HepG2 (cell line): Measurements from ENCODE around the gene SLC12A3. TPM values are rescaled to one million over a fixed set of nuclear protein-coding genes. Genes with fewer than 3 reads are reported as not detected.

Source experiments
- ARNT ChIP-seq: fragments of 450-650 bp; IDR thresholded peaks from 2 replicates; pipeline ENCODE4 v1.6.1; 2017
- ATM ChIP-seq: fragments of 450-650 bp; IDR thresholded peaks from 2 replicates; pipeline ENCODE4 v1.7.1; 2017; ENCODE audit warnings: mild to moderate bottlenecking, borderline replicate concordance
- CSRNP1 ChIP-seq: sonication (generic); formaldehyde crosslinking; IDR thresholded peaks from 2 replicates; pipeline ENCODE4 v1.8.1; 2023; ENCODE audit warnings: mild to moderate bottlenecking, missing genetic modification reagents
- DR1 ChIP-seq: sonication (generic); formaldehyde crosslinking; IDR thresholded peaks from 2 replicates; pipeline ENCODE4 v1.8.0; 2021; ENCODE audit warnings: mild to moderate bottlenecking, missing genetic modification reagents, inconsistent platforms
- FOXJ3 ChIP-seq: sonication (generic); formaldehyde crosslinking; IDR thresholded peaks from 2 replicates; pipeline ENCODE4 v1.4.0; 2020; ENCODE audit warnings: missing genetic modification reagents, mild to moderate bottlenecking, borderline replicate concordance
- GPN1 ChIP-seq: sonication (generic); formaldehyde crosslinking; IDR thresholded peaks from 2 replicates; pipeline ENCODE4 v1.5.1; 2020; ENCODE audit warnings: missing genetic modification reagents, borderline replicate concordance
- HMG20A ChIP-seq: IDR thresholded peaks from 2 replicates; pipeline ENCODE4 v1.6.1; 2016; ENCODE audit warnings: borderline replicate concordance
- HNF1A ChIP-seq, 2 experiments: sonication (generic) in 1 of 2; formaldehyde crosslinking in 1 of 2; IDR thresholded peaks; 2 replicates each; pipeline versions ENCODE4 v1.4.0 to v1.6.1; 2016 to 2020; ENCODE audit warnings: borderline replicate concordance in 1 of 2, low read depth in 1 of 2, mild to moderate bottlenecking in 1 of 2, missing genetic modification reagents in 1 of 2
- KIAA2018 ChIP-seq: sonication (generic); formaldehyde crosslinking; IDR thresholded peaks from 2 replicates; pipeline ENCODE4 v1.5.0; 2020; ENCODE audit warnings: mild to moderate bottlenecking, missing genetic modification reagents, borderline replicate concordance
- MIXL1 ChIP-seq: IDR thresholded peaks from 2 replicates; pipeline ENCODE4 v1.6.1; 2016
- POLR2A ChIP-seq, 2 experiments: IDR thresholded peaks; 2 replicates each; pipeline ENCODE4 v1.6.1; 2011; ENCODE audit warnings: low read depth in 2 of 2, low read length in 2 of 2, mild to moderate bottlenecking in 1 of 2, moderate library complexity in 1 of 2; ENCODE audit not compliant: insufficient read depth in 1 of 2
- SKI ChIP-seq: fragments of 450-650 bp; IDR thresholded peaks from one replicate; pipeline ENCODE4 v1.6.1; 2018; ENCODE audit warnings: mild to moderate bottlenecking; ENCODE audit not compliant: partially characterized antibody
- STAG1 ChIP-seq: sonication (generic); formaldehyde crosslinking; IDR thresholded peaks from 2 replicates; pipeline ENCODE4 v1.4.0; 2020; ENCODE audit warnings: missing genetic modification reagents
- ZFP41 ChIP-seq: sonication (generic); formaldehyde crosslinking; IDR thresholded peaks from 2 replicates; pipeline ENCODE4 v1.4.0; 2020; ENCODE audit warnings: mild to moderate bottlenecking, missing genetic modification reagents, borderline replicate concordance
- ZNF282 ChIP-seq: fragments of 450-650 bp; IDR thresholded peaks from 2 replicates; pipeline ENCODE4 v1.6.1; 2018; ENCODE audit not compliant: partially characterized antibody
- ZNF430 ChIP-seq: sonication (generic); formaldehyde crosslinking; IDR thresholded peaks from 2 replicates; pipeline ENCODE4 v1.9.0; 2021; ENCODE audit warnings: mild to moderate bottlenecking, missing genetic modification reagents
- ZNF816 ChIP-seq: sonication (generic); formaldehyde crosslinking; IDR thresholded peaks from 2 replicates; pipeline ENCODE4 v1.8.0; 2022; ENCODE audit warnings: missing genetic modification reagents, mild to moderate bottlenecking, borderline replicate concordance
- polyA plus RNA-seq, 8 experiments: library from polyadenylated mRNA; depleted of rRNA in 3 of 8; stranded (reverse) in 7 of 8; unstranded in 1 of 8; fragments of >200 nt; fragmentation: Illumina TruSeq in 4 of 8; extraction: Trizol in 4 of 8; gene quantifications; 2 replicates each; pipeline versions ENCODE4 v1.2.1 to v1.2.3, GENCODE V29; 2011 to 2016; ENCODE audit warnings: low read depth in 4 of 8, missing spikeins in 1 of 8, mixed read lengths in 1 of 8; ENCODE audit not compliant: insufficient read depth in 1 of 8
- total RNA-seq, 5 experiments: library from RNA; depleted of rRNA; stranded (reverse); fragments of >200 nt; fragmentation: Illumina TruSeq; extraction: Trizol; gene quantifications; 2 replicates each; pipeline ENCODE4 v1.2.3, GENCODE V29; 2016; ENCODE audit warnings: low read depth in 1 of 5

SLC12A3 gene
- total and polyA plus RNA-seq, 2 of the 13 experiments (the other 11 are each of a cell fraction or from before 2014, with no cell fraction given), result 6.2 TPM; not detected in 1

DNA sequence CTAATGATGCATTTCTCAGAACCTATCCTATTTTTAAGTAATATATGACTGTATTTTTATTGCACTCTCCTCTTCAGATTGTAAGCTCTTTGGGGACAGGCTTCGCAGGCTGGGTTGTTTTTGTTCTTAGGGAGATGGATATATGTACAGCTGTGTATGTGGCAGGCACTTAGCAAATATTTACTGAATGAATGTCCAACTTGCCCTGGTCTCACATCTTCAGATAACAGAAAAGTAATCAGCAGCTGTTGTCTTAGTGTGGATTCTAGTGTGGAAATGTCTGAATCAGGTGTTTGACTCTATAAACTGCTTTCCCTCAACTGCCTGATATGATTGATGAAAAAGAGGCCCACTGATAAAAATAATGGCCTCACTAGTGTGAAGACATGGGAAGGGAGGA is 47.1 kb upstream of the SLC12A3 start (continued):
- TF ChIP-seq HNF1A (IDR thresholded peaks at IDR 0.05; ENCODE audit: low read depth), result no peak
- no peak for TF ChIP-seq HNF1A (CRISPR knock-in tag; IDR thresholded peaks at IDR 0.05; ENCODE audit: borderline replicate concordance)
- TF ChIP-seq ATM, result no peak
- TF ChIP-seq ARNT, result no peak
- peak; percentile 73; the same call in 1 of the 2 replicates for TF ChIP-seq MIXL1 (CRISPR knock-in tag)
- peak; percentile 84 for TF ChIP-seq FOXJ3 (CRISPR knock-in tag)
- no peak for TF ChIP-seq CSRNP1 (CRISPR knock-in tag)
- 0 out of 2 replicates have a peak, but pooled peaks have one; percentile 20 for TF ChIP-seq ZNF430 (CRISPR knock-in tag)
- no peak for TF ChIP-seq DR1 (CRISPR knock-in tag)
- peak; percentile 87; the same call in 1 of the 2 replicates for TF ChIP-seq HMG20A (CRISPR knock-in tag)
- TF ChIP-seq POLR2A (IDR thresholded peaks at IDR 0.05; ENCODE audit: insufficient read depth in 1 of 2, low read depth in 2 of 2, low read length in 2 of 2), result no peak
- TF ChIP-seq ZNF816 (CRISPR knock-in tag), result peak; percentile 64; the same call in 1 of the 2 replicates
- no peak for TF ChIP-seq ZFP41 (CRISPR knock-in tag)
- TF ChIP-seq GPN1 (CRISPR knock-in tag), result no peak
- TF ChIP-seq ZNF282, result no peak
- no peak for TF ChIP-seq KIAA2018 (CRISPR knock-in tag)
- TF ChIP-seq STAG1 (CRISPR knock-in tag), result no peak
- TF ChIP-seq SKI, result no peak
